HG03442 (cell line): ENCODE results near the gene IFI44L.

Source experiments
- ATAC-seq: cut with Tn5 transposase; IDR thresholded peaks from one replicate; pipeline ENCODE4 v1.9.1; 2021; ENCODE audit warnings: mild to moderate bottlenecking, moderate library complexity; ENCODE audit not compliant: unreplicated experiment

Gene IFI44L

GRCh38 chr1:78619803-78620579, at the start of gene IFI44L:
Gene IFI44L, plus strand, starts transcription at chr1:78620448. Its CDS starts 7,468 bp downstream, at chr1:78627916.
- ATAC-seq, result peak; percentile 27

- ATAC-seq, result no peak
These were observed 49.7 kb upstream of the IFI44L start for GRCh38 chr1:78570539-78570938.

GRCh38 chr1:78577257-78578100, 42.8 kb upstream of the IFI44L start:
- ATAC-seq, result no peak

- no peak for ATAC-seq
These were observed 33.7 kb upstream of the IFI44L start for GRCh38 chr1:78586572-78586971.

GRCh38 chr1:78587211-78587610, 33.0 kb upstream of the IFI44L start:
- no peak for ATAC-seq

- no peak for ATAC-seq
These were observed 28.3 kb upstream of the IFI44L start for GRCh38 chr1:78591971-78592370.

- ATAC-seq, result no peak
These were observed 21.0 kb upstream of the IFI44L start for GRCh38 chr1:78599294-78599693.

GRCh38 chr1:78601068-78601467, 19.2 kb upstream of the IFI44L start:
- no peak for ATAC-seq

- ATAC-seq, result no peak
These were observed 17.0 kb upstream of the IFI44L start for GRCh38 chr1:78603206-78603605.

GRCh38 chr1:78604643-78605042, 15.6 kb upstream of the IFI44L start:
- ATAC-seq, result no peak

GRCh38 chr1:78606274-78606673, 14.0 kb upstream of the IFI44L start:
- no peak for ATAC-seq

GRCh38 chr1:78607334-78607927, 12.8 kb upstream of the IFI44L start:
- ATAC-seq, result no peak

- ATAC-seq, result no peak
These were observed 12.3 kb upstream of the IFI44L start for GRCh38 chr1:78607944-78608343.

GRCh38 chr1:78617615-78618026, 2.6 kb upstream of the IFI44L start:
- ATAC-seq, result peak; percentile 49

GRCh38 chr1:78619032-78619431, 1.2 kb upstream of the IFI44L start:
- ATAC-seq, result no peak

GRCh38 chr1:78619446-78619802, 824 bp upstream of the IFI44L start:
- ATAC-seq, result peak; percentile 4

GRCh38 chr1:78620666-78621065, 418 bp downstream of the IFI44L start:
- ATAC-seq, result no peak

GRCh38 chr1:78622548-78622947, 2.3 kb downstream of the IFI44L start:
- ATAC-seq, result no peak

GRCh38 chr1:78624035-78624434, 3.8 kb downstream of the IFI44L start:
- no peak for ATAC-seq

- no peak for ATAC-seq
These were observed 7.1 kb downstream of the IFI44L start for GRCh38 chr1:78627321-78627720.

- no peak for ATAC-seq
These were observed 10.4 kb downstream of the IFI44L start for GRCh38 chr1:78630600-78630999.

- ATAC-seq, result no peak
These were observed 13.0 kb downstream of the IFI44L start for GRCh38 chr1:78633209-78633608.
